Measurements from ENCODE around the gene SOHLH1. TPM values are rescaled to one million over a fixed set of nuclear protein-coding genes. Genes with fewer than 3 reads are reported as not detected.
A peak's percentile ranks its signal among the peaks of the same experiment; 100 is the strongest.

Gene SOHLH1
- total RNA-seq, 1 experiment from 2014 or later: not detected

DNA sequence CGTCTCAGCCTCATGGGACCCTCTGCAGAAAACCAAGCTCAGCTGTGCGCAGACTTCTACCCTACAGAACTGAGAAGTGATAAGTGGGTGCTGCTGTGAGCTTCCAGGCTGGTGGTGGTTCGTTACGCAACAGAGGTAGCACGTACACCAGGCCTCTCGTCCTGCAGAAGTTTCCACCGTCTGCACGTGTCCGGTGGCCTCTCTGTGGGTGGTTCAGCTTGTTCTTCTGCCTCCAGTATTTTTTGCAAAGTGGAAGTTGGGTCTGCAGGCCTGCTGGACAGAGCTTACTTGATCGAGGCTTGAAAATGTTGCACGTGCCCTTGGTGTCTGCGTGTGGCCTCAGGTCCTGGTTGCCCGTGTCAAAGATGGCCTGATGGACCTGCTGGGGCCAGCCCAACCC lies 30.2 kb upstream of the SOHLH1 start:
- DNase-seq (ENCODE audit: low spot score): no peak

DNA sequence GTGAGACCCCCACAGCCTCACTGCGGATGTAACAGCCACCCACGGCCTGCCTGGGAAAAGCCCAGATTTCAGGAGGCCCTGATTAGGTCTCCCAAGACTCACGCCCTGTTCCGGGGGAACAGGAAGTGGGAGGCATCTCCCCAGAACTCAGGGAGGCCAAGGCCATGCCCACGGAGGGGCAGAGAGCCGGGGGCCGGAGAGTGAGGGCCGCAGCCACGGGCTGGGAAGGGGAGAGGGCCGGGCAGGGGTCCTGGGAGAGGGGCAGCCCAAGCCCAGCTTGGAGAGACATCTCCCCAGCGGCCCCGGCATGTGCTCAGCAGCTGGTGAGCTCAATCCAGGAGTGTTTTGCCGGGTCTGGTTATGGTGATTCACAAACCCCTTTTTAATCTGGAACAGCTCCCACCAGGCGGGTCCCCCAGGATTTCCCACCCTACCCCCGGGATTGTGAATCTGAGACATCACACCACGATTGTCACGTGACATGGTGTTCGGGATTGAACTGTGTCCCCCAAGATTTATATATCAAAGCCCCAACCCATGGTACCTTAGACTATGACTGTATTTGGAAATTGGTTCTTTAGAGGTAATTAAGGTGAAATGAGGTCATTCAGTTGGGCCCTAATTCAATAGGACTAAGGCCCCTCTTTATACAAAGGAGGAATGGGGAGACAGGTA lies 29.3 kb upstream of the SOHLH1 start:
- DNase-seq (ENCODE audit: low spot score): no peak

DNA sequence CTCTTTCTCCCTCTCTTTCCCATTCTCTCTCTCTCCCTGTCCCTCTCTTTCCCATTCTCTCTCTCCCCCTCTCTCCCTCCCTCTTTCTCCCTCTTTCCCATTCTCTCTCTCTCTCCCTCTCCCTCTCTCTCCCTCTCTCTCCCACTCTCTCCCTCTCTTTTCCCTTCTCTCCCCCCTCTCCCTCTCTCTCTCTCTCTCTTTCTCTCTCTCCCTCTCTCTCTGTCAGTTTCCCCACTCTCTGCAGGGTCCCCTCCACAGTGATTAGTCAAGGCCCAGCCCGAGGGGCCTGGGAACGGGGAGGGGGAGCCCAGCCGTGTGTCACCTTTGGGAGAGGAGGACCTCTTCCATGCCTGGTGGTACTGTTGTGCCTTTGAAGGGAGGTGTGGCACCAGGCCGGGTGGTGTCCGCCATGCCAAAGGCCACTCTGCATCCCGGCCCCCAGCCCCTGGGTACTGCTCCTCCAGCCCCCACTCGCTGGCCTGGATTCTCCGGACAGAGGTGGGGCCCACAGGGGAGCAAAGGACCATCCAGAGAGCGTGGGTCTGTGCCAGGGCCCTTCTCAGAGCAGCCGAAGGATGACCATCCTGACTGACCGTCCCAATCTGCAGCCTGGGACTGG lies 28.1 kb upstream of the SOHLH1 start:
- no peak for DNase-seq (ENCODE audit: low spot score)

DNA sequence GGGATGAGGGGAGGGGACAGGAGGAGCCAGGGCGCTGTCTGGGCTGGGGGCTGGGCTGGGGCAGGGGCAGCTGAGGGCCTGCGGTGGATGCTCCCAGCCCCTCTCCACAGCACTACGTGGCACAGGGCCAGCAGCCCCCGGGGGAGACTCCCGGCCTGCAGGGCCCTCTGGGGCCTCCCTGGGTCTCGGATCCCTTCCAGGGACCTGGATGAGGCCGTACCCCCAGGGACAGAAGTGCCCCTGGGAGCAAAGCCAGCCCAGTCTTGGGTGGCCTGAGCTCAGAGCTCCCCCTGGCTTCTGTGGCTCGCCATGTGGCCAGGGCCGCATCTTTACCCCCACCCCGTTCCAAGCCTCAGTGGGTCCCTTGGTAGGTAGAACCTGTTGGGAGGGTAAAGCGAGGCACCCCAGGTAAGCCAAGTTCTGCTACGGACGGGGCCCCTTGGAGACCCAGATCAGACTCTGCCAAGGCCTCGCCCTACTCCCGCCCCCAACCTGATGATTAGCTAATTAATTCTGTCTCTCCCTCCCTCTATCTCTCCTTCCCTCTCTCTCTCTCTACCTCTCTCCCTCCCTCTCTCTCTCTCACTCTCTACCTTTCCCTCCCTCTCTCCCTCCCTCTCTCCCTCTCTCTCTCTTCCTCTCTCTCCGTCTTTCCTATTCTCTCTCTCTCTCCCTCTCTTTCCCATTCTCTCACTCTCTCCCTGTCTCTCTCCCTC lies 27.0 kb upstream of the SOHLH1 start:
- DNase-seq (ENCODE audit: low spot score): peak; percentile 16

DNA sequence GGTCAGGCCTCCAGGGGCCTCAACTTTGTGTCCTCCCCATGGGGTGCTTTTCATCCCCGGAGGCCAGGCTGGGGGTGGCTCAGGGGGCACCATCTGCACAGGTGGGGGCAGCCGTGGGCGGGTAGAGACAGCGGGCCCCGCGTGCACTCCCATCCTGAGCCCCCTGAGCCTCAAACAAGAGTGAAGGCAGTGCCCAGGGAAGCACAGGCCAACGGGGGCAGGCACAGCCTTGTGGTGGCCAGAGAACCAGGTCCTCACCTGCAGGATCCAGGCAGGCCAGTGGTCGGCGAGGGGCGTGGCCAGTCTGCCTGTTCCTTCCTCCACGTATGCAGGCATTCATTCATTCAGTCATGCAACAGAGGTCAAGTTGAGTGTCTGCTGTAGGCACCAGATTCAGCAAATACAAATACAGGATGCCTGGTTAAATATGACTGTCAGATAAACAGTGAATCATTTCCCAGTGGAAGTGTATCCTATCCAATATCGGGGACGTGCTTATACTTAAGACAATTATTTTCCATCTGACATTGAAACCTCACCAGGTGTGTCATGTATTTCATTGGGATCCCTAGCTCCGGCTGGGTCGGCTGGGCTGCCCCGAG lies 25.0 kb upstream of the SOHLH1 start:
- no peak for DNase-seq (ENCODE audit: low spot score)

DNA sequence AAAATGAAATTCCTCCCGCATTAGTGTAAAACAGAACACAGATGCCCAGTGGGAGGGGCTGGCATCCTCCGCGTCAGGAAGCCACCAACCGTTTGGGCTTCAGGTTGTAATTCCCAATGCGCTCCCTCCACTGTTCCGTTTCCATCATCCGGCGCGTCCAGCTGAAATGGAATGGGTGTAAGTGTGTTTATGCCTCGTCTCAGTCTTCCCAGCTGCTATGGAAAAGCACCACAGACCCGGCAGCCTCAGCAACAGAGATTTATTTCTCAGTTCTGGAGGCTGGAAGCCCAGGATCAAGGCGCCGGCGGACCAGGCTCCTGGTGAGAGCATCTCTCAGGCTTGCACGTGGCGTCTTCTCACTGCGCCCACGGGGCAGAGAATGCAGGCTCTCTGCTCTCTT lies 23.1 kb upstream of the SOHLH1 start:
- no peak for DNase-seq (ENCODE audit: low spot score)

DNA sequence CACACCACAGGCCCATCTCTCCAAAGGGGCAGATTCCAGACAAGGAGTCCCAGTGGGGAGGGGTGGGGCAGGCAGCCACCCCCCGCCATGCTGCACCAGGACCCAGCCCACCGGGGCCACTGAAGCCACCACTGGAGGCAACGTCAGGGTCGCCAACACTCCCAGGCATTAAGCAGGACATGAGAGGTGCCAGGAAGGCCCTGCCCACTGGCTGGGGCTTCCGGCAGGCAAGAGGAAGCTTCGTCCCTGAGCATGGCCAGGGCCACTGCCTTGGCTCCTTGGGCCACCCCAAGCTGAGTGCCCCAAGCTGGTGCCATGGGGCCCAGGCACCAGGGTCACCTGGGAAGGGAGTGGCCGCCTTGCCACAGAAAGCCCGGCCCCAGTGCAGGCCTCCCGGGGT lies 20.2 kb upstream of the SOHLH1 start:
- no peak for DNase-seq (ENCODE audit: low spot score)

DNA sequence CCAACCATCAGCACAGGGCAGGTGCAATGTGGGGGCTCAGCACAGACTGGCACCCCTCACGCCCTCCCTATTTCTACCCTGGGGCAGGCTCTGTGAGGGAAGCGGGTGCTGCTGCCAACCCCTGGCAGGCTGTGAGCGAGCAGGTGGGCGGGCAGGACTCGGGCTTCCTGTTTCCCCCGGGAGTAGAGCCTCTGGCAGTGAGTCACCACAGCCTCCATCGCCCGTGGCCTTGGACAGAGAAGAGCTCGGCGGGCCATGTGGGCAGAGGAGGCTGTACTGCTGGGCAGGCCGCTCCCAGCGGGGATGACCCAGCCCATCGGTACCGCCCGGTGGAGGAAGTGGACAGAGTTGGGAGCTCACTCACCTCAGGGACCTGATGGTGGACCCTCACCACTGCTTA lies 19.3 kb upstream of the SOHLH1 start:
- DNase-seq (ENCODE audit: low spot score): peak; percentile 19

DNA sequence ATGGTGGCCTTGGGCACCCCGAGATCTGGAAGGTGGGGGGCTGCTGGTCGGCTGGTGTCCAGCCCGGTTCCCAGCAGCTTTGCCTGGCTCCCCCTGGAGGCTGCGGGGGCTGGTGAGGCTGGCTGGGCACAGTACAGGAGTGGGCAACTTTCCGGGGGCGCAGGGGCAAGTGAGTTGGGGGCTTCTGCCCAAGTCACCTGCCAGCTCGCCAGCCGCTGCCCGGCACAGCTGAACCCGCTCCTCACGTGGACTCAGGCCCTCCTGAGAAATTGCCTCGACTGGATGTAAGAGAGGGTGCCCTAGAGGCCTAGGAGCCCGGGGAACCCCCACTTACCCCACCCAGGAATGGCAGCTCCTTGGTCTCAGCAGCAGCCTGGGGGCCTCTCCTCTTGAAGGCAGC lies 18.1 kb upstream of the SOHLH1 start:
- DNase-seq (ENCODE audit: low spot score): no peak

DNA sequence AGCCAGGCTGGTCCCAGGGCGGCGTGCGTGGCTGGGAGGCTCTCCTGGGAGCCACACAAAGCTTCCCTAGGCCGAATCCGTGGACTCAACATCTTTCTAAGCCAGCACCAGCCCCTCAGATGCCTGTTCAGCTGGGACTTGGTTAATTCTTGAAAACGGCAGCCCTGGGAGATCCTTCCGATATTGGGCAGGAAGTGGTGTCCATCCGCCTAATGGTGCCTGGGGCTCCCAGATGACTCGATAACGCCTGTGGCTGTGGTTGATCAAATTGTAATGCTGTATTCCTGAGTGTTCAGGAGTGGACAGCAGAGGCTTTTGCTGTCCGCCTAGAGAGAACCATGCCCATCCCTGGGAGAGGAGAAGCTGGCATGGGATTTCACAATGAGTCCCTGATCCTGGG lies 16.8 kb upstream of the SOHLH1 start:
- DNase-seq (ENCODE audit: low spot score): no peak

DNA sequence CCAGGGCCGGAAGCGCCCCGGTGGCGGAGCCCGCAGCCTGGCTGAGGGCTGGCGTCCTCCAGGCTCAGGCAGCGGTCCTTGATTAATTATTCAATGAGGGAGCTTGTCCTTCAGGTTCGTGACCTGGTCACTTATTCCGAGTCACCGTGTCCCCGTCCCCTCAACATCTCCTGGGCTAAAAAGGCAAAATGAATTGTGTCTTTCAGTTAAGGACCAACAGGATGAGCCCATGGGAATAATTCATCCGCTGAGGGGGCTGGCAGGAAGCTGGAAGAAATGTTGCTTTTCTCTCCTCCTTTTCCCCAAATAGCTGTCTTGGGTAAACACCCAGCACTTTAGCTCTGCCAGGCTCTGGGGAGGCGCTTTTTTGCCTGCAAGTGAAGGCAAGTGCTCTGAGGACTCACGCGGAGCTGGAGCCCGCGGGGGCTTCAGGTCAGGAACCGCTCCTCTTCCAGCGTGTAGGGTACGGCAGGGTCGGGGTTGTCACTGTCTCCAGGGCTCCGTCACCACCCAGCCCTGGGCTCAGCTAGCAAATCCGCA lies 15.8 kb upstream of the SOHLH1 start:
- no peak for DNase-seq (ENCODE audit: low spot score)

DNA sequence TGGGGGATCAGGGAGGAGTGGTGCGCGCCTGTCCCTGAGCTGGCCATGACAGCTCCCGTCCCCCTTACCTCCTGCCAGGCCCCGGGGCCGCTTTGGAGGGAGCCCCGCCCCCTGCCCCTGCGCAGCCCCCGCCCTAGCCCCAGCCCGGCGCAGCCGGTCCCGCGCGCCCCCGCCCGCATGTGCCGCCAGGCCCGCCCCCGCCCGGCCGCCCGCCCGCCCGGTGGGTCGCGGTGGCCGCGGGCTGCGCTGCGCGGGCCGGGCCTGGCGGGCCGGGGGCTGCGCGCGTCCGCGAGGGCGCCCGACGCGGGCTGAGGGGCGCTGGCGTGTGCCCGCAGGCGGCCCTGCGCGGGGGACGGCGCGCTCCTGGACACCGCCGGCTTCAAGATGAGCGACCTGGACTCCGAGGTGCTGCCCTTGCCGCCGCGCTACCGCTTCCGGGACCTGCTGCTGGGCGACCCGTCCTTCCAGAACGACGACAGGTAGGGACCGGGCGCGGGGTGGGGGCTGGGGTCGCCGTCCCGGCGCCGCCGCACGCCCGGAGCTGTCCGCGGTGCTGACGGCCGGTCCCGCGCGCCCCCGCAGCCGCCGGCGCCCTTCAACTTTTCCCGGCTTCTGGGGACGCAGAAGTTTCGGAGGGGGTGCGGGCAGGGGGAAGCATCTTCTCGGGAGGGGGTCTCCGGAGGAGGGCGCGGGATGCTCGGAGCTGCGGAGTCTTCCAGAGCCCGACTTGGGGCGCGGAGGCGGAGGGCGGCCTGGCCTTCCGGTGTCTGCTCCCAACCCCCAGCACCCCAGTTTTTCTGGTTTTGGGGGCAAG lies 15.2 kb upstream of the SOHLH1 start:
- no peak for DNase-seq (ENCODE audit: low spot score)

DNA sequence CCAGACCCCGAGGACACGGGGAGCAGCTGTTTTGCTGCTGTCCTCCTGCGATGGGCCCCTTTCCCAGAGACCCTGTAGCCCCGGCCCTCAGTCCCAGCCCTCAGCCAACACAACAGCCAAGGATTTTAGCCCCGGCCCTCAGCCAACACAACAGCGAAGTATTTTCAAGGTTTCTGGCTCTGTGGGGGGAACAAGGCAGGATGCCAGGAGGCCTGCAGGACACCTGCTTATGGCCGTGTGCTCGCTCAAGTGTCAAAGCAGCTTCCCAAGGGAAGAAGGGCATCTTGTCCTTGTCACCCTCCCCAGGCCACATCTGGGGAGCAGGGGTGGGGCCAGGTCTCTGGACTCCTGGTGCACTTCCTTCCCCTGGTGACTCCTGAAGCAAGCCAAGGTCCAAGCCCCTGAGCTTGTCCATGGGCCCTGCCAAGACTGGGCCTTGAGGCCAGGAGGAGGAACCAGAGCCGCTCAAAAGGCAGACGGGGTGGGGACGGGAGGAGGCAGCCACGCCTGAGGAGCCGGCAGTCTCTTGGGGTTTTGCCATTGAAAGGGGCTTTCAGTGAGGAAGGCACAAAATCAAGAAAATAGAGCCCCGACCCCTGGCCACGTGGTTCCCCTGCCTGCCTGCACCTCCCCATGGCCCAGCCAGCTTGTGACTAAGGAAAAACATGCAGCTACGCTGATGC lies 13.5 kb upstream of the SOHLH1 start:
- DNase-seq (ENCODE audit: low spot score): no peak

DNA sequence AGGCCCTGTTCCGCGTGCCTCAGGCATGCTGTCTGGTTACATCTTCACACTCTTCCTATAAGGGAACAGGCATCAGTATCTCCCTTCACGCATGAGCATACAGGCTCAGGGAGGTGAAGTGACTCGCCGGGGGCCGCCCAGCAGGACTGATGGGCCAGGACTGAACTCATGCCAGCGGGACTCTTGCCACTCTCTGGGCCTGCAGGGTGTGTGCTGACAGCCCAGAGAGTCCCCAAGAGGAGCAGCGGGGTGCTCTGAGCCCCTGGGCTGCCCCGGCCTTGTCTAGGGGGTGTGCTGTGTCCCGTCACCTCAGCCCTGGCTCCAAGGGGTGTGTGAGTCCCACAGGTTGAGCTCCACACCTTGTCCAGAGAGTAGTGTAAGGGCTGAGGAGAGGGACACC lies 12.6 kb upstream of the SOHLH1 start:
- DNase-seq (ENCODE audit: low spot score): no peak

DNA sequence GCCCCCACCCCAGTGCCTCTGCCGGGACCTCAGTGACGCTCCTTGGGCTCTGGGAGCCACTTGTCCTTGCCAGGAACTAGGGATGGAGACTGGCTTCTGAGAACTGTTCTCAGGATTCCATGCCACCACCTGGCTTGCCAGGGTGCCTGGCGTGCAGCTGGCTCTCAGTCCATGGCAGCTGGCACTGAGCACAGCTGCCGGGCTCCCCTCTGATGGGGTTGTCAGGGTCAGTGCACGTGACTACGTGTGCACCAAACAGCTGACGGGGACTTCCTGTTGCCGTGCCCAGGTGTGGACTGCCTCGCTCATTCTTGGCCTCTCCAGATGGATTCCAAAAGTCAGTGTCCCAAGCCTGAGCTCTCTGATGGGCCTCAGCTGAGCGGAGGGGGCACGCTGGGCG lies 12.1 kb upstream of the SOHLH1 start:
- DNase-seq (ENCODE audit: low spot score): no peak

DNA sequence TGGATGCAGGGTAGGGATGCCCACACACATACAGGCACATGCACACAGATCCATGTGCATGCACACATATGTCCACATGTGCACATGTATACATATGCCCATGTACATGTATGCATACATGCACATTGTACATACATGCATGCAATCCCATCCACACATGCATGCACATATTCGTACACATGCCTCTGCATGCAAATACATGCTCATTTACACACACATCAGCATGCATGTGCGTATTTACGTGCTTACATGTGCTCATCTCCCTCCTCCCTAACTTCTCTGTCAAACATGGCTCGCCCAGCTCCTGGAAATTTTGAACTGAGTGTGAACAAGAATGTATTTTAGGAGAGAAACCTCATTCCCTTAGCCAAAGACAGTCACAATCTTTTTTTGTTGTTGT lies 8.9 kb upstream of the SOHLH1 start:
- no peak for DNase-seq (ENCODE audit: low spot score)

DNA sequence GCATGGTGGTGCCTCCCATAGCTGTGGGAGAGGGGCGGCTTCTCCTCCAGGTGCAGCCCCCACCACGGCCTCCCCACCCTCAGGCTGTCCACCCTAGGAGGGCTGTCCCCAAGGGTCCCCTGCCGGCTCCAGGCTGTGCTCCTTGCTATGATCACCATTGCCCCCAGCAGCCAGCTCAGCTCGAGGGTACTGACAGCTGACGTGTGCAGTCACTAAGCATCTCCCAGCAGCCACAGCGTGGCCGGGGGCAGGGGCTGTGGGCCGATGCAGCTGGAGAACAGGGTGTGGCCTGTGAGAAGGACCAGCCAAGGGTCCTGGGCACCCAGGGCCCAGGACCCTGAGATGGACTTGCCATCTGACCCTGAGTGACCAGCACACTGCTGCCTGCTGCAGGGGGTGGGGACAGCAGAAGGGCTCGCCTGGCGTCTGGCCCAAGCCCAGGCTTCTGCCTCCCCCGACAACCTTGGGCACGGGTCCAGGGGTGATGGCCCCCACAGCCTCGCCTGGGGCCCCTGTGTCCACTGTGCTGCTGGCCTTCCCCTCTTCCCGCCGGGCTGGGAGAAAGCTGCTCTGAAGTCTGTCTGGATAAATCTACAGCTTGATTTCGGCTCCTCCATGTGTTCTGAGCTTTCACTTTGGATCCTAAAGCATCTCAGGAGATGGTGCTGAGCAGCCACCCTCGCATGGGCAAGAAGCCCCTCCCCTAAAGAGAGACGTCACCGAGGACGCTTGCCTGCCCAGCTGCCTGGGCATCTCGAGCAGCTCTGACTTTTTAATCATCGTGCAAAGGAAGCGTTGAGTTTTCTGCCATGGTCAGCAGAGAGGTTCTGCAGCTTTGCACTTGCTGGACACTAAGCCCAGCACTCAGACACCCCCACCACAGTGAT lies 8.2 kb upstream of the SOHLH1 start:
- DNase-seq (ENCODE audit: low spot score): no peak

DNA sequence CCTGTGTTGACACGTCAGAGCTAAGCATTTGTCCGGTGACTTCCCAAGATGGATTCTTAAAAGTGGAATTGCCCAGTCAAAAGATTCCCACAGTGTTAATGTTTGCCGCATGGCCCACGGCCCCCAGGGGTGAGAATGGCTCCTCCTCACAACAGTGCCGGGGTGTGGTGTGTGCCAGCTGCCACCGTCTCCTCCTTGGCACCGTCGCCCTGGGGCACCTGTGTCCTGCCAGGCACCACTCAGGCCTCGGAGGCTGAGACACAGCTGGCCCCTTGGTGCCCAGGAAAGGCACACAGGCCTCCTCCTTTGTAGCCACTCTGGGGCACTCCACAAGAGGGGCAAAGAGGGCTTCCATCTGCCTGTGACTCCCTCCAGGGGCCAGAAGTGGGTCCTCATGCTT lies 7.0 kb upstream of the SOHLH1 start:
- no peak for DNase-seq (ENCODE audit: low spot score)

DNA sequence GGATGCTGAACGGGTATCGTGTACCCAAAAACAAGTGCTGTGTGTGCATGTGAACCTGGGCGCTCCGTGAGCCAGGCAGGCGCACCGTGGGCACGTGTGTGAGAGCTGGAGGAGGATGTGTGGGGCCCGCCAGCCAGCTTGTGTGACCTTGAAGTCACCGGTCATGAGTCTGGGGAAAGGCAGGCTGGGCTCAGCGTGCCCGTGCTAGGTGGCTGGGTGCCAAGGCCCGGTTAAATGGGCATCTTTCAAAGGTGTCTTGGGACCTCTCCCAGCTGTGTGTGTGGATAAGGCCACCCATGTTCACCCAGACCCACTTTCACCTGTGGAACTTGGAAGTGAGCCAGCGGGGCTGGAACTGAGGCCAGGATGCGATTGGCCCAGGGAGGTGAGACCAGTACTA lies 6.1 kb upstream of the SOHLH1 start:
- DNase-seq (ENCODE audit: low spot score): no peak

DNA sequence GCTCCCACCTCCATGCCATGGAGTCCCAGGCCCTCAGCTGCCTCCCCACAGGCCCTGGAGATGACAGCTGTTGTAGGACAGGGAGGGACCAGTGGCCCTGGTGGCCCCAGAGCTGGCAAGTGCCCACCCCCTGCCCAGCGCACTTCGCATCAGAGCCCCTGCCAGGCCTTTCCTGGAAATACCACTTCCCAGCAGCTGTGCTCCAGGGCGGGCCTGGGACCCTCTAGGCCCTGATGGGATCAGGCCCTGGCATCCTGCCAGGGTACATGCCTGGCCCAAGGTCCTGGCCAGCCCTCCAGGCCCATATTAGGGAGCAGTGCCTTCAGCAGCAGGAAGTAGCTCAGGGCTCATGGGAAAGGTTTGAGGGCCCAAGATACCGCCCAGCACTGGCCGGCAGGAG lies 5.2 kb upstream of the SOHLH1 start:
- no peak for DNase-seq (ENCODE audit: low spot score)

All from HT-29 (cell line).